HEK293 (cell line): ENCODE results near the gene TDP1.
A peak's percentile ranks its signal among the peaks of the same experiment; 100 is the strongest.

ENCODE experiments used
- CTCF ChIA-PET: fragments of 350-600 bp; formaldehyde crosslinking; extraction: SDS; loops from one replicate; lab custom pipeline; 2021; ENCODE audit warnings: antibody characterized with exemption; lab: Yijun Ruan, JAX
- POLR2A ChIA-PET: fragments of 300-600 bp; formaldehyde crosslinking; extraction: SDS; loops from one replicate; lab custom pipeline; 2020; ENCODE audit warnings: antibody characterized with exemption, inconsistent platforms; lab: Yijun Ruan, JAX
- H3K27ac ChIP-seq: fragments of 200-500 bp; sonication (Bioruptor generic); 2 replicates; pipeline ENCODE4 v1.5.1; 2014; ENCODE audit warnings: low read depth, low read length, control low read depth, inconsistent platforms; ENCODE audit errors: extremely low read depth
- H3K36me3 ChIP-seq, 2 experiments: fragments of 200-500 bp in 1 of 2; sonication (Bioruptor generic) in 1 of 2; 1 replicate in 1 of 2; 2 replicates in 1 of 2; pipeline ENCODE4 v1.5.1; 2014 to 2017; ENCODE audit warnings: inconsistent platforms in 2 of 2, low read length in 2 of 2; ENCODE audit not compliant: control insufficient read depth in 2 of 2, insufficient read depth in 1 of 2
- H3K4me1 ChIP-seq: fragments of 200-500 bp; sonication (Bioruptor generic); 2 replicates; pipeline ENCODE4 v1.5.1; 2014; ENCODE audit warnings: mild to moderate bottlenecking, low read length, inconsistent platforms; ENCODE audit not compliant: control insufficient read depth, insufficient read depth
- H3K4me3 ChIP-seq: 2 replicates; pipeline ENCODE4 v1.5.1; 2011; ENCODE audit warnings: low read depth, mild to moderate bottlenecking, control low read depth, low read length, moderate library complexity
- H3K9me3 ChIP-seq: fragments of 200-500 bp; sonication (Bioruptor generic); 2 replicates; pipeline ENCODE4 v1.5.1; 2014; ENCODE audit warnings: low read depth, low read length, inconsistent platforms; ENCODE audit not compliant: control insufficient read depth, insufficient read depth
- FEZF1 ChIP-seq: fragments of 450-650 bp; formaldehyde crosslinking; IDR thresholded peaks from 2 replicates; pipeline ENCODE4 v1.5.1; 2016; ENCODE audit warnings: missing biosample characterization, missing genetic modification characterization
- GLIS2 ChIP-seq: fragments of 450-650 bp; formaldehyde crosslinking; IDR thresholded peaks from 2 replicates; pipeline ENCODE4 v1.5.1; 2016; ENCODE audit warnings: missing biosample characterization, missing genetic modification characterization
- KLF1 ChIP-seq: fragments of 450-650 bp; formaldehyde crosslinking; IDR thresholded peaks from 2 replicates; pipeline ENCODE4 v1.5.1; 2016; ENCODE audit warnings: missing biosample characterization, missing genetic modification characterization
- SCRT1 ChIP-seq: fragments of 450-650 bp; formaldehyde crosslinking; IDR thresholded peaks from 2 replicates; pipeline ENCODE4 v1.5.1; 2016; ENCODE audit warnings: missing biosample characterization, missing genetic modification characterization, borderline replicate concordance
- SCRT2 ChIP-seq: fragments of 450-650 bp; formaldehyde crosslinking; IDR thresholded peaks from 2 replicates; pipeline ENCODE4 v1.5.1; 2016; ENCODE audit warnings: missing biosample characterization, missing genetic modification characterization
- YY1 ChIP-seq: fragments of 450-650 bp; formaldehyde crosslinking; IDR thresholded peaks from 2 replicates; pipeline ENCODE4 v1.5.1; 2018; ENCODE audit warnings: missing biosample characterization, missing genetic modification characterization
- ZBTB1 ChIP-seq: fragments of 450-650 bp; formaldehyde crosslinking; IDR thresholded peaks from 2 replicates; pipeline ENCODE4 v1.5.1; 2016; ENCODE audit warnings: missing biosample characterization, missing genetic modification characterization
- ZNF16 ChIP-seq: fragments of 450-650 bp; formaldehyde crosslinking; IDR thresholded peaks from 2 replicates; pipeline ENCODE4 v1.5.1; 2016; ENCODE audit warnings: low read depth, missing biosample characterization, missing genetic modification characterization
- ZNF174 ChIP-seq: fragments of 450-650 bp; formaldehyde crosslinking; IDR thresholded peaks from 2 replicates; pipeline ENCODE4 v1.5.0; 2017; ENCODE audit warnings: missing biosample characterization, mild to moderate bottlenecking, missing genetic modification characterization
- ZNF529 ChIP-seq: fragments of 450-650 bp; formaldehyde crosslinking; IDR thresholded peaks from 2 replicates; pipeline ENCODE4 v1.5.1; 2017; ENCODE audit warnings: missing genetic modification characterization, missing biosample characterization; ENCODE audit not compliant: insufficient replicate concordance
- ZNF791 ChIP-seq: fragments of 450-650 bp; formaldehyde crosslinking; IDR thresholded peaks from 2 replicates; pipeline ENCODE4 v1.5.1; 2016; ENCODE audit warnings: missing biosample characterization, missing genetic modification characterization
- ZNF792 ChIP-seq: fragments of 450-650 bp; formaldehyde crosslinking; IDR thresholded peaks from 2 replicates; pipeline ENCODE4 v1.5.1; 2016; ENCODE audit warnings: missing biosample characterization, missing genetic modification characterization
- ZNF837 ChIP-seq: fragments of 450-650 bp; formaldehyde crosslinking; IDR thresholded peaks from 2 replicates; pipeline ENCODE4 v1.5.1; 2016; ENCODE audit warnings: missing biosample characterization, missing genetic modification characterization
- TF ChIP-seq, protein P1 (sequence below): fragments of 450-650 bp; formaldehyde crosslinking; IDR thresholded peaks from 2 replicates; pipeline ENCODE4 v1.5.1; 2017; ENCODE audit warnings: missing biosample characterization, missing genetic modification characterization
- TF ChIP-seq, protein P2 (sequence below): fragments of 450-650 bp; formaldehyde crosslinking; IDR thresholded peaks from 2 replicates; pipeline ENCODE4 v1.5.1; 2017; ENCODE audit warnings: missing biosample characterization, missing genetic modification characterization
- TF ChIP-seq, protein P3 (sequence below): fragments of 450-650 bp; formaldehyde crosslinking; IDR thresholded peaks from 2 replicates; pipeline ENCODE4 v1.5.0; 2017; ENCODE audit warnings: missing biosample characterization, missing genetic modification characterization, borderline replicate concordance
- TF ChIP-seq, protein P4 (sequence below): sonication (generic); formaldehyde crosslinking; IDR thresholded peaks from 2 replicates; pipeline ENCODE4 v1.8.1; 2022; ENCODE audit warnings: mild to moderate bottlenecking, moderate library complexity, missing genetic modification reagents
- TF ChIP-seq, protein P5 (sequence below): fragments of 450-650 bp; formaldehyde crosslinking; IDR thresholded peaks from 2 replicates; pipeline ENCODE4 v1.5.1; 2016; ENCODE audit warnings: missing biosample characterization, missing genetic modification characterization

TDP1 gene

DNA sequence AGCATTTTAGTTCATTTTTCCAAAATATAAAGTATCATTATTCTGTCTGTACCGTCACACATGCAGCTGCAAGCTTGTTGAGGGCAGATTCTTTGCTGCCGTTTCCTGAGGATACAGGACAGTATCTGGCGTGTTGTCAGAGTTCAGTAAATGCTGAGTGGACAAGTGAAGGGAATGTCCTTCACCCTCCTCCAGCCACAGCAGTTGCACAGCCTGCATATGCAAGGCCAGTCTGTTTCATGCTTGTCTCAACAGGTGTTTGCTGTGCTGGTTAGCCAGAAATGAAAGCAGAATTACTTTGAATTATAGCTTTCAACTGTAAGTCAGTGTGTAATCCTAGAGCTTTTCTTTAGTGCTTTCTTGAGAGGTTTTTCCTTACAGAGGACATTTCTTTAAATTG lies 36.5 kb downstream of the TDP1 start:
- no peaks in the 10 kb centered on the region for H3K4me1 ChIP-seq
- no peaks in the 10 kb centered on the region for H3K9me3 ChIP-seq
- H3K27ac ChIP-seq: no peak overlapping the region
- CTCF ChIA-PET: interaction anchor here (0.8 to 1.1 kb wide), 3 partner anchors 11 to 243 kb away, joined by 3 to 5 read pairs (median 3); no protein-coding TSS in a partner anchor
- TF ChIP-seq SCRT1 (tag by site-specific recombination) (0 out of 2 replicates have a peak, but pooled peaks have one; percentile 36), ZNF792 (no peak), FEZF1 (no peak), ZNF837 (tag by site-specific recombination) (no peak), SCRT2 (tag by site-specific recombination) (peak; percentile 82), ZNF174 (tag by site-specific recombination) (no peak)
- TF ChIP-seq, protein P1, sequence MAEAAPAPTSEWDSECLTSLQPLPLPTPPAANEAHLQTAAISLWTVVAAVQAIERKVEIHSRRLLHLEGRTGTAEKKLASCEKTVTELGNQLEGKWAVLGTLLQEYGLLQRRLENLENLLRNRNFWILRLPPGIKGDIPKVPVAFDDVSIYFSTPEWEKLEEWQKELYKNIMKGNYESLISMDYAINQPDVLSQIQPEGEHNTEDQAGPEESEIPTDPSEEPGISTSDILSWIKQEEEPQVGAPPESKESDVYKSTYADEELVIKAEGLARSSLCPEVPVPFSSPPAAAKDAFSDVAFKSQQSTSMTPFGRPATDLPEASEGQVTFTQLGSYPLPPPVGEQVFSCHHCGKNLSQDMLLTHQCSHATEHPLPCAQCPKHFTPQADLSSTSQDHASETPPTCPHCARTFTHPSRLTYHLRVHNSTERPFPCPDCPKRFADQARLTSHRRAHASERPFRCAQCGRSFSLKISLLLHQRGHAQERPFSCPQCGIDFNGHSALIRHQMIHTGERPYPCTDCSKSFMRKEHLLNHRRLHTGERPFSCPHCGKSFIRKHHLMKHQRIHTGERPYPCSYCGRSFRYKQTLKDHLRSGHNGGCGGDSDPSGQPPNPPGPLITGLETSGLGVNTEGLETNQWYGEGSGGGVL (tag by site-specific recombination): no peak
- TF ChIP-seq, all 188 proteins: peak for 2
- H3K36me3 ChIP-seq: peaks cover 56 to 89% of the 10 kb centered on the region in 2 experiments
- POLR2A ChIA-PET: no interaction called here
- H3K4me3 ChIP-seq: no peak overlapping the region

DNA sequence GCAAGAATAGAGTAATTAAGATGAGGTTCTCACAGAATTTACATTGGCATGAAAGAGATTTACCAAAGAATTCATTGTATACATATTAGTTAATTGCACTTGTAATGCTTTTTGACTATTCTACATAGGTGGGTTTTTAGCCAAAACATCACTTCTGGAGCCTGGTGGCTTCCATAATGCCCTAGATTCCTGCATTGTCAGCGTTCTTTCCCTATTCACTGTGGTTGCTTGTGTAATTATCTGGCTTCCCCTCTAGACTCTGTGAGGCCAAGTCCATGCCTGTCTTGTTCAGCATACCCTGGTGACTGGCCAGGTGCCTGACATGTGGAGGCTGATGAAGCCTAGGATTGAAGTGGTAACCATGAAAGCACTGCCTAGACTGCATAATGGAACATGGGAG lies 41.2 kb downstream of the TDP1 start:
- Histone ChIP-seq H3K9me3 (no peaks in the 10 kb centered on the region), H3K36me3 (peaks cover 50 to 81% of the 10 kb centered on the region in 2 experiments), H3K4me3 (no peak overlapping the region), H3K4me1 (no peaks in the 10 kb centered on the region), H3K27ac (no peak overlapping the region)
- CTCF ChIA-PET: no interaction called here
- POLR2A ChIA-PET: no interaction called here
- no peak for TF ChIP-seq GLIS2
- TF ChIP-seq, protein P2, sequence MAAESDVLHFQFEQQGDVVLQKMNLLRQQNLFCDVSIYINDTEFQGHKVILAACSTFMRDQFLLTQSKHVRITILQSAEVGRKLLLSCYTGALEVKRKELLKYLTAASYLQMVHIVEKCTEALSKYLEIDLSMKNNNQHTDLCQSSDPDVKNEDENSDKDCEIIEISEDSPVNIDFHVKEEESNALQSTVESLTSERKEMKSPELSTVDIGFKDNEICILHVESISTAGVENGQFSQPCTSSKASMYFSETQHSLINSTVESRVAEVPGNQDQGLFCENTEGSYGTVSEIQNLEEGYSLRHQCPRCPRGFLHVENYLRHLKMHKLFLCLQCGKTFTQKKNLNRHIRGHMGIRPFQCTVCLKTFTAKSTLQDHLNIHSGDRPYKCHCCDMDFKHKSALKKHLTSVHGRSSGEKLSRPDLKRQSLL (tag by site-specific recombination): no peak
- no peak for TF ChIP-seq ZBTB1 (tag by site-specific recombination)

DNA sequence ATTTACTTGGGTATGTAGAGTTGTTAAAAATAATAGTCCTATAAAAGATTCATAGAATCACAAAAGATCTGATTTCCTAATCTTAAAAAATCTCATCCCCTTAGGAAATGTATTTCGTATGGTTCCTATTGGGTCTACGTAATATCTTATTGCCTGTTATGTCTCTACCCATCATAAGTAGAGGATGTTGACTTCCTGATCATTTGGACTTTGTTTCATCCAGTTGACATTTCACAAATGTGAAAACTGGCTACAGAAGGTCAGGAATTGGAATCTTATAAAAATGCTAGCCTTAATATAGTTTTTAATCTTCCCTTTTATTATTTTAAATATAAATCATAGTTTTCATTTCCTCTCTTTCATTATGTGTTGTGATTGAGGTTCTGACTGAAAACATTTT lies 45.2 kb downstream of the TDP1 start:
- H3K4me3 ChIP-seq: no peak overlapping the region
- H3K27ac ChIP-seq: no peak overlapping the region
- no peaks in the 10 kb centered on the region for H3K9me3 ChIP-seq
- H3K4me1 ChIP-seq: no peaks in the 10 kb centered on the region
- no peak for TF ChIP-seq YY1
- no peak for TF ChIP-seq ZNF16
- TF ChIP-seq KLF1 (tag by site-specific recombination): no peak
- no peak for TF ChIP-seq ZNF529
- ChIA-PET CTCF (no interaction called here), POLR2A (no interaction called here)
- H3K36me3 ChIP-seq: peaks cover 17 to 69% of the 10 kb centered on the region in 2 experiments

DNA sequence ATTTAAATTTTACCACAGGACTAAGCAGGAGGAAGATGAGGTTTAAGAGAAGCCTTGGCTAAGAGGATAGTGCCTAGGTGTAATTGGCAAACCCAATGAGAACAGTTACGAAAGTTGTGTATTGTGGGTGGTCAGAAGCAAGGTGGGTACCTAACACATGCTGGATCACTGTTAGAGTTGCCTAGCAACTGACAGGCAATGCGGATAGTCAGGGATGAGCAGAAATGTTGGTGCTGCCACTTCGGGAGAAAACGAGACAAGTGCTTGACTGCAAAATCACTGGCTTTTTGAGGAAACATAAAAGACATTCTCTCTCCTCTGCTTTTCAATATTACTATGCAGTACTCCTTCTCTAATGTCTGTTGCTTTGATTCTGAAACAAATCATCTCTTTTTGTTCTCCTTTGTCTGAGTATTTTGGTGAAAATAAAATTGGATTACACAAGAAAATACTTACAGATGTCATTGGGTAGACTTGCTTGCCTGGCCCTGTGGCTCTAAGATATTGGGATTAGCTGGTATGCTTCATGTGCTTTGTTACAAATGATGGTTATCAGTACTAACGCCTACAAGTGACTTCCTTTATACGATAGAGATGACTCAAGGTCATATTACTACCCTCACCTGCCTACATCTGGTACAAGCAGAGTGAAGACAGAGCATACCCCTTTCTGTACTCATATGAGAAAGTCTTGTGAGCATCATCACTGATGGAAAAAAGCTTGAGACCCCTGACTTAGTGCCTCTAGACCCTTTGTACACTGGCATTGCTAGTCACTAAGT lies 48.0 kb downstream of the TDP1 start:
- Histone ChIP-seq H3K4me1 (no peaks in the 10 kb centered on the region), H3K4me3 (no peak overlapping the region), H3K27ac (no peak overlapping the region), H3K36me3 (peaks cover 16 to 49% of the 10 kb centered on the region in 2 experiments), H3K9me3 (no peaks in the 10 kb centered on the region)
- ChIA-PET CTCF (interaction anchor here (0.9 kb wide), 1 partner anchor 31 kb away, joined by 4 read pairs; no protein-coding TSS in a partner anchor), POLR2A (no interaction called here)
- TF ChIP-seq ZNF791 (tag by site-specific recombination): no peak
- TF ChIP-seq, protein P3, sequence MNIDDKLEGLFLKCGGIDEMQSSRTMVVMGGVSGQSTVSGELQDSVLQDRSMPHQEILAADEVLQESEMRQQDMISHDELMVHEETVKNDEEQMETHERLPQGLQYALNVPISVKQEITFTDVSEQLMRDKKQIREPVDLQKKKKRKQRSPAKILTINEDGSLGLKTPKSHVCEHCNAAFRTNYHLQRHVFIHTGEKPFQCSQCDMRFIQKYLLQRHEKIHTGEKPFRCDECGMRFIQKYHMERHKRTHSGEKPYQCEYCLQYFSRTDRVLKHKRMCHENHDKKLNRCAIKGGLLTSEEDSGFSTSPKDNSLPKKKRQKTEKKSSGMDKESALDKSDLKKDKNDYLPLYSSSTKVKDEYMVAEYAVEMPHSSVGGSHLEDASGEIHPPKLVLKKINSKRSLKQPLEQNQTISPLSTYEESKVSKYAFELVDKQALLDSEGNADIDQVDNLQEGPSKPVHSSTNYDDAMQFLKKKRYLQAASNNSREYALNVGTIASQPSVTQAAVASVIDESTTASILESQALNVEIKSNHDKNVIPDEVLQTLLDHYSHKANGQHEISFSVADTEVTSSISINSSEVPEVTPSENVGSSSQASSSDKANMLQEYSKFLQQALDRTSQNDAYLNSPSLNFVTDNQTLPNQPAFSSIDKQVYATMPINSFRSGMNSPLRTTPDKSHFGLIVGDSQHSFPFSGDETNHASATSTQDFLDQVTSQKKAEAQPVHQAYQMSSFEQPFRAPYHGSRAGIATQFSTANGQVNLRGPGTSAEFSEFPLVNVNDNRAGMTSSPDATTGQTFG (tag by site-specific recombination): no peak
- TF ChIP-seq, protein P4, sequence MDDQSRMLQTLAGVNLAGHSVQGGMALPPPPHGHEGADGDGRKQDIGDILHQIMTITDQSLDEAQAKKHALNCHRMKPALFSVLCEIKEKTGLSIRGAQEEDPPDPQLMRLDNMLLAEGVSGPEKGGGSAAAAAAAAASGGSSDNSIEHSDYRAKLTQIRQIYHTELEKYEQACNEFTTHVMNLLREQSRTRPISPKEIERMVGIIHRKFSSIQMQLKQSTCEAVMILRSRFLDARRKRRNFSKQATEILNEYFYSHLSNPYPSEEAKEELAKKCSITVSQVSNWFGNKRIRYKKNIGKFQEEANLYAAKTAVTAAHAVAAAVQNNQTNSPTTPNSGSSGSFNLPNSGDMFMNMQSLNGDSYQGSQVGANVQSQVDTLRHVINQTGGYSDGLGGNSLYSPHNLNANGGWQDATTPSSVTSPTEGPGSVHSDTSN (CRISPR knock-in tag): no peak
- TF ChIP-seq YY1: no peak
- TF ChIP-seq, protein P5, sequence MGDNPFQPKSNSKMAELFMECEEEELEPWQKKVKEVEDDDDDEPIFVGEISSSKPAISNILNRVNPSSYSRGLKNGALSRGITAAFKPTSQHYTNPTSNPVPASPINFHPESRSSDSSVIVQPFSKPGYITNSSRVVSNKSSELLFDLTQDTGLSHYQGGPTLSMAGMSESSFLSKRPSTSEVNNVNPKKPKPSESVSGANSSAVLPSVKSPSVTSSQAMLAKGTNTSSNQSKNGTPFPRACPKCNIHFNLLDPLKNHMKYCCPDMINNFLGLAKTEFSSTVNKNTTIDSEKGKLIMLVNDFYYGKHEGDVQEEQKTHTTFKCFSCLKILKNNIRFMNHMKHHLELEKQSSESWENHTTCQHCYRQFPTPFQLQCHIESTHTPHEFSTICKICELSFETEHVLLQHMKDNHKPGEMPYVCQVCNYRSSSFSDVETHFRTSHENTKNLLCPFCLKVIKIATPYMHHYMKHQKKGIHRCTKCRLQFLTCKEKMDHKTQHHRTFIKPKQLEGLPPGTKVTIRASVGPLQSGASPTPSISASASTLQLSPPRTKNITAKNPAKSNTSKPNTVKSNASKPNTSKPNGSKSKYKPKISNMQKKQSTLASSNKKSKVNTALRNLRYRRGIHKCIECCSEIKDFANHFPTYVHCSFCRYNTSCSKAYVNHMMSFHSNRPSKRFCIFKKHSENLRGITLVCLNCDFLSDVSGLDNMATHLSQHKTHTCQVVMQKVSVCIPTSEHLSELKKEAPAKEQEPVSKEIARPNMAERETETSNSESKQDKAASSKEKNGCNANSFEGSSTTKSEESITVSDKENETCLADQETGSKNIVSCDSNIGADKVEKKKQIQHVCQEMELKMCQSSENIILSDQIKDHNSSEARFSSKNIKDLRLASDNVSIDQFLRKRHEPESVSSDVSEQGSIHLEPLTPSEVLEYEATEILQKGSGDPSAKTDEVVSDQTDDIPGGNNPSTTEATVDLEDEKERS (tag by site-specific recombination): no peak
